Measurements from ENCODE around the gene SYNGR3. TPM values are rescaled to one million over a fixed set of nuclear protein-coding genes. Genes with fewer than 3 reads are reported as not detected.

The SYNGR3 gene
- polyA plus RNA-seq, 1 donor (not counting 4 experiments of a cell fraction or from before 2014, with no cell fraction given): 0.30 TPM

DNA sequence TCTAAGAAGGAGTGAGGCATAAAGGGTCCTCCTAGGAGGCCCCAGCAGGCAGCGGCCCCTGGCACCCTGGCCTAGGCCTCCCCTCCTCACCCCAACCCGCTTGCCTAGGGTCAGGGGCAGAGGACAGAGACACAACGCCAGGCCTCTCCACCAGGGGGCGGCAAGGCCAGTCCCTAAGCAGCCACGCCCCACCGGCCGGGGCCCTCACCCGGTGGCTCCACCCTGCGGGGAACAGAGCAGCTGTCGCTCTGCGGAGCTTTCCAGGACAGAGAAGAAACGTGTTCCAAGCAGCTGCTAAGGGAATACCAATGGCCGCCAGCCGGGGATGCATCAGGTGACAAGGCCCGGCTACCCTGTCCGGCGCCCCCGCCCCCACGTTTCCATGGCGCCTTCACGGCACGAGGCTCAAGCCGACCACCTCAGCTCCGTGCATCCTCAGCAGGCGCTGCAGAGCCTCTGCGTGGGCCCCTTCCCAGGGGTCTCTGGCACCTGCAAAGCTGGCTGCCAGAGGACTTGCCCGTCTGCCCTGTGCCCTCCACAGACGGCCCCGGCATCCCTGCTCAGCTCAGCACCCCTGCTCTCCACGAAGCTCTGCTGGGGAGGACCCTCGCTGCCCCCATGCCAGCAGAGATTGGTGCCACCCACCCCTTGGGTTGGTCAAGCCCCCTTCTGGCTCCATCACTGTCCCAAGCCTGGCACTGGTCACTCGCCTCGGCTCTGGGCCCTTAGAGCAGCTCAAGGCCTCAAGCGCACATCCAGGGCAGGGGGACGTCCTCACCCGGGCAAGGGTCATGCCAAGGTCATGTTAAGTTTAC lies 14.3 kb downstream of the SYNGR3 start:
- Histone ChIP-seq H3K4me3 (ENCODE audit: control insufficient read depth in 2 of 3, extremely low read depth in 1 of 3, insufficient read depth in 2 of 3, low read depth in 1 of 3, low read length in 3 of 3) (no peak overlapping the region), H3K4me1 (ENCODE audit: control insufficient read depth, extremely low read depth, insufficient read depth, low read length) (peaks cover 29% of the 10 kb centered on the region), H3K27ac (ENCODE audit: control insufficient read depth, insufficient read depth, low read length) (no peak overlapping the region), H4K20me1 (ENCODE audit: control insufficient read depth, extremely low read depth, insufficient read depth, low read length) (peaks cover 58% of the 10 kb centered on the region), H3K4me2 (ENCODE audit: control insufficient read depth, extremely low read depth, insufficient read depth, low read depth, low read length) (no peak overlapping the region), H3K79me2 (ENCODE audit: control insufficient read depth, insufficient read depth, low read length) (peaks cover 75% of the 10 kb centered on the region), H3K9me1 (ENCODE audit: control insufficient read depth, extremely low read depth, insufficient read depth, low read length) (no peaks in the 10 kb centered on the region), H2AFZ (ENCODE audit: control insufficient read depth, low read length) (no peak overlapping the region), H3K36me3 (ENCODE audit: control insufficient read depth in 2 of 2, extremely low read depth in 1 of 2, insufficient read depth in 2 of 2, low read length in 2 of 2) (peaks cover 27 to 74% of the 10 kb centered on the region in 2 experiments), H3K9ac (ENCODE audit: control insufficient read depth, extremely low read depth, insufficient read depth, low read length) (no peak overlapping the region), H3K27me3 (ENCODE audit: control insufficient read depth, extremely low read depth, insufficient read depth, low read length) (no peaks in the 10 kb centered on the region), H3K9me3 (ENCODE audit: control insufficient read depth, low read depth, low read length) (no peaks in the 10 kb centered on the region)
- dilution Hi-C loops (cut with MboI; ENCODE audit: extremely low pct_ligation_motif_present, low sequenced_read_pairs): no loop called here
- DNase-seq (ENCODE audit: low read depth, low spot score) (no peak), FAIRE-seq (no peak)
- TF ChIP-seq, protein P1, sequence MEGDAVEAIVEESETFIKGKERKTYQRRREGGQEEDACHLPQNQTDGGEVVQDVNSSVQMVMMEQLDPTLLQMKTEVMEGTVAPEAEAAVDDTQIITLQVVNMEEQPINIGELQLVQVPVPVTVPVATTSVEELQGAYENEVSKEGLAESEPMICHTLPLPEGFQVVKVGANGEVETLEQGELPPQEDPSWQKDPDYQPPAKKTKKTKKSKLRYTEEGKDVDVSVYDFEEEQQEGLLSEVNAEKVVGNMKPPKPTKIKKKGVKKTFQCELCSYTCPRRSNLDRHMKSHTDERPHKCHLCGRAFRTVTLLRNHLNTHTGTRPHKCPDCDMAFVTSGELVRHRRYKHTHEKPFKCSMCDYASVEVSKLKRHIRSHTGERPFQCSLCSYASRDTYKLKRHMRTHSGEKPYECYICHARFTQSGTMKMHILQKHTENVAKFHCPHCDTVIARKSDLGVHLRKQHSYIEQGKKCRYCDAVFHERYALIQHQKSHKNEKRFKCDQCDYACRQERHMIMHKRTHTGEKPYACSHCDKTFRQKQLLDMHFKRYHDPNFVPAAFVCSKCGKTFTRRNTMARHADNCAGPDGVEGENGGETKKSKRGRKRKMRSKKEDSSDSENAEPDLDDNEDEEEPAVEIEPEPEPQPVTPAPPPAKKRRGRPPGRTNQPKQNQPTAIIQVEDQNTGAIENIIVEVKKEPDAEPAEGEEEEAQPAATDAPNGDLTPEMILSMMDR (optimal IDR thresholded peaks at IDR 0.05 in 1 of 3, IDR thresholded peaks at IDR 0.05 in 1 of 3, conservative IDR thresholded peaks at IDR 0.05 in 1 of 3; ENCODE audit: extremely low read depth in 1 of 3, insufficient read depth in 2 of 3, low read length in 3 of 3): peak; percentile 89 to 98 (median 94)
- no peak for TF ChIP-seq EZH2 (IDR thresholded peaks at IDR 0.05; ENCODE audit: low read length)

DNA sequence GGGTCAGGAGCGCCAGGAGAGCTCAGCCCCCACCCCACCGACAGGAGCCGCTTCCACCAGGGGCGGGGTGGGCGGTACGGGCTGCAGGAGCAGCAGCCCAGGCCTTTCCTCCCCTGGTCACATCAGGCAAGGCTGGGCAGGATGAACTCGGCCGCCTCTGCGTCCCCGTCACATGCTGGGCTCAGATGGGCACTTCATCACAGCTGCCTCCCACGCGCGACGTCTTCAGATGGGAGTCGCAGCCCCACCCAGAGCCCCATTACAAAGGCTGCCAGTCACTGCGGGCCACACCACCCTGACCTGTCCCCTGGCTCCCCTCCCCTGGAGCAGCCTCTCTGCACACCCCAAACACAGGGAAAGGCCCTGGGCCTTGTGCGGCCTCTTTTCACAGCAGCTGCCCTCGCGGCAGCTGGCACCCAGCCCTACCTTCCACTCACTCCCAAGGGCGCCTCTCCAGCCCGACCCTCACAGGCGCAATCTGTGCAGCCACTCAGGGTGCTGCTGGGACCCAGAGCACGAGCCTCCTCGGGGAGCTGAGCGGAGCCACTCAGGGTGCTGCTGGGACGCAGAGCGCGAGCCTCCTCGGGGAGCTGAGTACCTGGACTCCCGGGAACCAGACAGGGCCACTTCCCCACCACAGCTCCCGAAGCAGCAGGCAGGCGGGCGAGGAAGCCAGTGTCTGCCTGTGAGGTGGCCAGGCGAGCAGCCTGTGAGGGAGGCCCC lies 15.2 kb downstream of the SYNGR3 start:
- Histone ChIP-seq H3K4me2 (ENCODE audit: control insufficient read depth, extremely low read depth, insufficient read depth, low read depth, low read length) (no peak overlapping the region), H3K4me1 (ENCODE audit: control insufficient read depth, extremely low read depth, insufficient read depth, low read length) (peaks cover 29% of the 10 kb centered on the region), H4K20me1 (ENCODE audit: control insufficient read depth, extremely low read depth, insufficient read depth, low read length) (peaks cover 58% of the 10 kb centered on the region), H2AFZ (ENCODE audit: control insufficient read depth, low read length) (no peak overlapping the region), H3K27ac (ENCODE audit: control insufficient read depth, insufficient read depth, low read length) (no peak overlapping the region), H3K9me1 (ENCODE audit: control insufficient read depth, extremely low read depth, insufficient read depth, low read length) (no peaks in the 10 kb centered on the region), H3K9ac (ENCODE audit: control insufficient read depth, extremely low read depth, insufficient read depth, low read length) (no peak overlapping the region), H3K9me3 (ENCODE audit: control insufficient read depth, low read depth, low read length) (no peaks in the 10 kb centered on the region), H3K27me3 (ENCODE audit: control insufficient read depth, extremely low read depth, insufficient read depth, low read length) (no peaks in the 10 kb centered on the region), H3K4me3 (ENCODE audit: control insufficient read depth in 2 of 3, extremely low read depth in 1 of 3, insufficient read depth in 2 of 3, low read depth in 1 of 3, low read length in 3 of 3) (no peak overlapping the region), H3K36me3 (ENCODE audit: control insufficient read depth in 2 of 2, extremely low read depth in 1 of 2, insufficient read depth in 2 of 2, low read length in 2 of 2) (peaks cover 24 to 74% of the 10 kb centered on the region in 2 experiments), H3K79me2 (ENCODE audit: control insufficient read depth, insufficient read depth, low read length) (peaks cover 80% of the 10 kb centered on the region)
- DNase-seq (ENCODE audit: low read depth, low spot score): no peak
- dilution Hi-C loops (cut with MboI; ENCODE audit: extremely low pct_ligation_motif_present, low sequenced_read_pairs): no loop called here
- TF ChIP-seq, protein P1 (optimal IDR thresholded peaks at IDR 0.05 in 1 of 3, IDR thresholded peaks at IDR 0.05 in 1 of 3, conservative IDR thresholded peaks at IDR 0.05 in 1 of 3; ENCODE audit: extremely low read depth in 1 of 3, insufficient read depth in 2 of 3, low read length in 3 of 3): no peak
- TF ChIP-seq EZH2 (IDR thresholded peaks at IDR 0.05; ENCODE audit: low read length): no peak
- FAIRE-seq: no peak
